GM19438 (cell line): ENCODE data around the gene RNF19B.
"Not testable (repeated sequence)": the region's sequence is repeated elsewhere in the genome, so short reads cannot be mapped to it uniquely, and the experiment has no call there.

Source experiments
- ATAC-seq: cut with Tn5 transposase; IDR thresholded peaks from one replicate; pipeline ENCODE4 v1.9.1; 2021; ENCODE audit warnings: low read depth; ENCODE audit not compliant: unreplicated experiment

RNF19B gene

DNA sequence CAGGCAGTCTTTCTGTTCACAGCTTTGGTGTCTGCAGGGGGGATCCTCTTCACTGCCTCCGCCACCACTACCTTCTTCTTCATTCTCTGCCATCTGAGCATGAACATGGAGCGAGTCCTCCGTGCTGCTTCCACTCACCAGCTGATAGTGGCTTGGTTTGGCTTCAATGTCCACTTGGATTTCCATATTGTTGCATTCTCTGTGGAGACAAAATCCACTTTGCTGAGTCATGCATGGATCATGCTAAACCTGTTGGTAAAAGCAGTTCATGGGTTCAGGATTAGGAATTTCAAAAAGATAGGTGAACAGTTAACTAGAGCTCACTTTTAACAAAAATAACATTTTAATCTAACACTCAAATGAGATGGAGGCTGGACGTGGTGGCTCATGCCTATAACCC is 27.5 kb downstream of the RNF19B start:
- no peak for ATAC-seq

- ATAC-seq: no peak
Observed at GRCh38 chr1:32934535-32934934, 30.1 kb downstream of the RNF19B start.

DNA sequence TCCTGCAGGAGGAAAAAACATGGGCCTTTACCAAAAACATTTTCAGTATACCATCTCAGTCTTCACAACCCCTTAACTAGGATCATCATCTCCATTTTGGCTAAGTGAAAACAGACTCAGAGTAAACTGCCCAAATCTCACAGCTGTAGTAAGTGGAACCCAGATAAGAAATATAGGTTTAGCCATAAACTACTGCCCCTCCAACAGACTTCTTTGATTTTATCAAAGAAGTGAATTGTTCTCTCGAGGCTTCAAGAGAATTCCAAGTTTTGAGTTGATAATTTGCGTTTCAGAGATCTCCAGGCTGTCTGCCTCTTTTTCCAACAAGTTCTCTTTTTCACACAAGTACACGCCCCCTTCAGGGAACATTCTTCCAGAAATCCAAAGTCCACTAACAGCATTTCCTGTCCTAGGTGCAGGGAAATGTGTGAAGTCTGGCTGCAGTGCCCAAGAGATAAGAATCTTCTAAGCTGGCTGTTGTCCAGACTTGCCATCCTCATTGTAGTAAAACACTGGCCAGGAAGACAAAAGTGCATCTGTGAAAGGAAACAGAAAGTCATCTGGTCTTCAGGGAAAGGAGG is 30.8 kb downstream of the RNF19B start:
- no peak for ATAC-seq

GRCh38 chr1:32931760-32932159 is 32.8 kb downstream of the RNF19B start:
- no peak for ATAC-seq

DNA sequence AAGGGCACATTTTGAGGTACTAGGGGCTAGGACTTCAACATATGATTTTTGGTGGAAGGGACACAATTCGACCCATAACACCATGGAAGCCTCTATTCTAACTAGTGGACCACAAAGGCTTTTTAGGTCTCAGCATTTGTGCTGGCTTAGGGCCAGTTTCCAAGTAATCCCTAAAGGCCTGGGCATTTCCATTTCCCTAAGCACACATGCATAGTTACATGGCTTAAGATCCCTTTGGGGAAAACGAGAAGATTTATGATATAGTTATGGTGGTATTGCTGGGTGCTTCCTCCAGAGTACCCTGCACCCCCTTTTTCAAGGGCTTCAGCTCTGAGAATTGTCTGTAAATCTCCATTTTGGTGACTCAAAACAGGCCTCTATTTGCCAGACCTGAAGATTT is 35.2 kb downstream of the RNF19B start:
- ATAC-seq: no peak

DNA sequence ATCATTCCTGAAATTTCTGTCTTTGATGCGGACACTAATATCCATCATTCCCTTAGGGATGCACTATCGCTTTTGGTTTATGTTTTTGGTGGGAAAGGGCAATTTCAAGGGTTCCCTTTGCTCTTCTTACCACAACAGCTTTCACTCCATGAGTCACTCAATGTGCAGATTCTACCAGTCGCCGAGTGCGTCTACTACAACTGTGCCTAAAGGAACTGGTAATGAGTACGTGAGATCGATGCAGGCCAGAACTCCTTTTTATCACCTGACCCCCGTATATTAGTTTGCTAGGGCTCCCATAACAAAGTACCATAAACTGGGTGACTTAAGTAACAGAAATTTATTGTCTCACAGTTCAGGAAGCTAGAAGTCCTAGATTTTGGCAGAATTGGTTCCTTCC is 35.9 kb downstream of the RNF19B start:
- ATAC-seq: no peak

DNA sequence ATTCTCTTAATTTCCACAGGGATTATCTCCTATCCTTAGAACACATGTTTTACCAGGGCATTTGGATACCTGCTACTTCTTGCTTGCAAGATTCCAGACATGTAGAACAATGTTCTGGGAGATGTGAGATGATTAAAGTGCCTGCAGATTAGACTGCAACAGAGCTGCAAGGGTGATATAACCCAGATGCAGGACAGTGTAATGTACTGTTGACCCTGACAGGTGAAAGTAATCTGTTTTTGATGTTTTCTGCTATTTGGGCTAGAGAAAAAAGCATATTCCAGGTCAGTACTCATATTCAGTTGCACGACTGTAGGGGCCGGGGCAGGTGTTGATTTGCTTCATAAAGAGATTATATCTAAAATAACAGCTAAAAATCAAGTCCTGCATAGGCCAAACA is 36.3 kb downstream of the RNF19B start:
- ATAC-seq: no peak

GRCh38 chr1:32927441-32927840 is 37.2 kb downstream of the RNF19B start:
- ATAC-seq: no peak

DNA sequence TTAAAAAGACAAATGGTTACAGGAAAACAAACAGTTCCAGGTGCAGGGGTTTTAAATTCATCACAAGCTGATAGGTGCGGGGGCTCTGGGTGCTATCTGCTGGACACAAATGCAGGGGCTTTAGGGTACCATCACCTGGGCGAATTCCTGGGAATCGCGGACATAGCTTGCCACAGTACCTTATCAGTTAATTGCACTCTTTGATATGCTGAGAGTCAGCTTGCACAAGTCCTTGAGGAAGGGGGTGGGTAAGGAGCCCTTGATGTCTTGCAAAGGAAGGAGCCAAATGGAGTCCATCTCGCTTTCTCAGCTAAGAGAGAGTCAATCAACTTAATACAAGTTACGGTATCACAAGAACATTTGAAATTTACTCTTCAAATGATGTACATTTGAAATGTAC is 38.0 kb downstream of the RNF19B start:
- ATAC-seq: no peak

DNA sequence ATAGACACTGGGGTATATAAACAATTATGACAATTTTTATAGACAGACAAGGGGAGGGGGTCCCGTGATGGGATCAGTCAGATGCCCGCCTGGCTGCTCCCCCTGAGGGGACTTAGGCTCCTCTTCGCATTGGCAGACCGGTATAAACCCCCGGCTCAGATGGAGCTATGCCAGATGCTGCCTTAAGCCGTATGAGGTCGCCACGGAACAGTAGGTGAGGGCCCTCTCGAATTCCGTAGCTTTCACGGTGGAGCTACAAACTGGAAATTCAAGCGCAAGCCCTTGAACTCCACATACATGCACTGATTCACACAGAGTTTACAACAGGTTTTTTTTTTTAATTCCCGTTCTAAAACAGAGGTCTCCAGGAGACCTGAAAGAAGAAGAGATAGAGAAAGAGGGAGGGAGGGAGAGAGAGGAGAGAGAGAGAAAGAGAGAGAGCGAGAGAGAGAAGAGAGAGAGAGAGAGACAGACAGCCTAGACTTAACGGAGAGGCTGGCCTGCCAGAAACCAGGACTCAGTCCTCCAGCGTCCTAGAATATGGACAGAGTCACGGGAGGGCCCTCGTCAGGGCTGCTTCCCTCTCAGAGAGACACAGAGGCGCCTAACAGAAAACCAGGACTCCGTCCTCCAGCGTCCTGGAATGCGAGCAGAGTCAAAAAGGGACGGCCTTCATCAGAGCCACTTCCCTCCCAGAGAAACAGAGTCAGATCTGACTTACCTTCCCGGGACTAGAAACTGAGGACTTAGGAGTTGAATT is 39.0 kb downstream of the RNF19B start:
- no peak for ATAC-seq

DNA sequence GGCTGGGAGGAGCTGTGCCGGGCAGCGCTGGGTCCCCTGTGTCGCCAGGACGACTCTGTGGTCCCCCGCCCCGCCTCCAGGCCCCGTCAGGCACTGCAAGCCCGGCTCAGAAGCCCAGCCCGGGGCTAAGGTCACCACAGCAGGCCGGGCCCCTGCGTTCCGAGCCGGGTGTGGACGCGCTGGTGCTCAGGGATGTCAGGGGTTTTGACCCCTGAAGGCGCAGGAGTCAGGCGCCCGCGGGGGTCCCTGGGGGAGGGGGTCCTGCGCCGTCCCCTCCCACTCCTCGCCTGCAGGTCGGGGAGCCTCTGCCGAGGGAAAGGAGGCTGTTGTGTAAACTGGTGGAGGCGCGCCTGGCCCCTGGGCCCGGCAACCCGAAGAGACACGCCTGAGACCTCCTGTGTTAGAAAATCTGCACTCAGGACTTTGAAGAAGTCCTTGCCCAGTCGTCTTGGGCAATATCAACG is 39.7 kb downstream of the RNF19B start:
- ATAC-seq: no peak

GRCh38 chr1:32920833-32921232 is 43.8 kb downstream of the RNF19B start:
- no peak for ATAC-seq

GRCh38 chr1:32919811-32920733 is 44.5 kb downstream of the RNF19B start:
- no peak for ATAC-seq

- no peak for ATAC-seq
Observed at GRCh38 chr1:32918179-32918578, 46.4 kb downstream of the RNF19B start.

DNA sequence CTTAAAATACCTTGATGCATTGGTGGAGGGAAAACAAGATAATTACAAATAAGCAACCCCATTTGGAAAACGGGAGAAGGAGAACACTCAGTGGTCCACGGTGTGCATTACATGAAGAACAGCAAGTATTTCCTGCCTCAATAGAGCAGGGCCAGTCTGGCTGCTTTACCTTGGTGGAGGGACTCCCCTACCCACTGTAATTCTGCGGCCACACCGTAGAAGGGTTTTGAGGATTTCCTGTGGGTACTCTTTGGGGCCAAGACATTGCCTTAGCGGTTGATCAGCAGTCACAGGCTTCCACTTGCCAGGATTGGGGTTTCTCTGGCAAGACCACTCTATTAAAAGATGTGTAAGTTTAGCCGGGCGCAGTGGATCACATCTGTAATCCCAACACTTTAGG is 47.1 kb downstream of the RNF19B start:
- ATAC-seq: no peak

DNA sequence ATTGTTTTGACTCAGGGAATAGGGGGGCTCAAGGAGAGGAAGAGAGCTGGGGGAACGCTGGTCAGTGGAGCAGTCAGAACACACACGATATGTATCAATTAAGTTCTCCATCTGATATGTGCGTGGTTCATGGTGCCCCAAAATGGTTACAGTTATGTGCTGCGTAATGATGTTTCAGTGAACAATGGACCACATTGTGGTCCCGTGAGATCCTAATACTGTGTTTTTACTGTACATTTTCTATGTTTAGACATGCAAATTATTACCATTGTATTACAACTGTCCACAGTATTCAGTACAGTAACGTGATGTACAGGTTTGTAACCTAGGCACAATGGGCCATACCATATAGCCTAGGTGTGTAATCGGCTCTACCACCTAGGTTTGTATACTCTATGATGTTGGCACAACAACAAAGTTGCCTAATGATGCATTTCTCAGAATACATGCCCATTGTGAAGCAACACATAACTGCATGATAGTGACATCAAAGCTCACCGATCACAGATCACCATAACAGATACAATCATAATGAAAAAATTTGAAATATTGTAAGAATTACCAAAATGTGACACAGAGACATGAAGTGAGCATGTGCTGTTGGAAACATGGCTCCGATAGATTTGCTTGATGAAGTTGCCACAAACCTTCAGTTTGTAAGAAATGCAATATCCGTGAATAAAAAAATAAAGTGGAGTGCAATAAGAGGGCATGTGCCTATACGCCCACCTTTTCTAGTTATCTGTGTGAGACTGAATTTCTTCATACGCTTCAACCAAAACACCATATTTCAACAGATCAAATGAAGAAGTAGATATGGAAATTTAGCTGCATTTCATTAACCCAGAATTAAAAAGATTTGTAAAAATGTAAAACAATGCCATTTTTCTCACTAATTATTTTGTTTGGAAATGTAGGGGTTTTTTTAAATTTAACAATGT is 48.6 kb downstream of the RNF19B start:
- ATAC-seq: no peak

GRCh38 chr1:32910319-32910718 is 54.3 kb downstream of the RNF19B start:
- no peak for ATAC-seq

DNA sequence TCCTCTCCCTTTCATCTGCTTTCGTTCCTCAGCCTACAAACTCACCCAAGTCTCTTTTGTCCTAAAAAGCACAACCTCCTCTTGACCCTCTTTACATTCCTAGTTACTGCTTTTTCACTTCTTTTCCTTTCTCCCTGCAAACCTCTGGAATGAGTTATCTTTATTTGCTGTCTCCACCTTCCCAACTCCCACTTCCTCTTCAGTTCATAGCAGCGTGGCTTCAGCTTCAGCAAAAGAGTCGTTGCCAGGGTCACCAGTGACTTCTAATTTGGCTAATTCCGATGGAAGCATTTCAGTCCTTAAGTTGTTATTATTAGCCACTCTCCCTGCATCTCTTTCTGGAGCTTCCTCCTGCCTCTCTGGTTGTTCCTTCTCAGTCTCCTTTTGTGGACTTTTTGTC is 57.2 kb downstream of the RNF19B start:
- no peak for ATAC-seq

DNA sequence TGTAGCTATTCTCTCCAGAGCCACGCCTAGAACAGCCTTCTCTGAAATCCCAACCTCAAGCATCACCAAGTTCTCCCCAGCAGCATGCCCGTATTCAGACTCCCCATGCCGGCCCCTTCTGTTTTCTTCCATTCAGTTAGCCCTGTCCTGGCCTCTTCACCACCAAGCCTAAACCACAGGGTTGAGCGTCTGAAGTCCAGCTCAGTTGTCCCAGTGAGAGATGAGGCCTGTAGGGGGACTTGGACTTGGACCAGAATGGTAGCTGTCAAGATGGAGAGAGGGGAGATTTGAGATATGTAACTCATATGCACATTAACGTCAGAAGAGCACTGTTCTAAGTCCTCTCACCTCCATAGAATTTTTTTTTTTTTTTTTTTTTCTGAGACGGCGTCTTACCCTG is 58.0 kb downstream of the RNF19B start:
- no peak for ATAC-seq

DNA sequence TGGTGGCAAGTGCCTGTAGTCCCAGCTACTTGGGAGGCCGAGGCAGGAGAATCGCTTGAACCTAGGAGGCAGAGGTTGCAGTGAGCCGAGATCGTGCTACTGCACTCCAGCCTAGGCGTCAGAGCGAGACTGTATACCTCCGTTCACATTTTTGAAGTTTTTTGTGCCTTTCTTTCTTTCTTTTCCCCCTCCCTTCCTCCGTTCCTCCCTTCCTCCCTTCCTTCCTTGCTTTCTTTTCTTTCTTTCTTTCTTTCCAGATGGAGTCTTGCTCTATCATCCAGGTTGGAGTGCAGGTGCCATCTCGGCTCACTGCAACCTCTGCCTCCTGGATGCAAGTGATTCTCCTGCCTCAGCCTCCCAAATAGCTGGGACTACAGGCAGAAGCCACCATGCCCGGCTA is 59.0 kb downstream of the RNF19B start:
- ATAC-seq: not testable (repeated sequence)
